Measurements from ENCODE around the gene ATP10D. TPM values are rescaled to one million over a fixed set of nuclear protein-coding genes. Genes with fewer than 3 reads are reported as not detected.

The ATP10D gene
- total and polyA plus RNA-seq, 2 donors (not counting 1 experiment from before 2014, with no cell fraction given) = 16.1 to 36.2 TPM

DNA sequence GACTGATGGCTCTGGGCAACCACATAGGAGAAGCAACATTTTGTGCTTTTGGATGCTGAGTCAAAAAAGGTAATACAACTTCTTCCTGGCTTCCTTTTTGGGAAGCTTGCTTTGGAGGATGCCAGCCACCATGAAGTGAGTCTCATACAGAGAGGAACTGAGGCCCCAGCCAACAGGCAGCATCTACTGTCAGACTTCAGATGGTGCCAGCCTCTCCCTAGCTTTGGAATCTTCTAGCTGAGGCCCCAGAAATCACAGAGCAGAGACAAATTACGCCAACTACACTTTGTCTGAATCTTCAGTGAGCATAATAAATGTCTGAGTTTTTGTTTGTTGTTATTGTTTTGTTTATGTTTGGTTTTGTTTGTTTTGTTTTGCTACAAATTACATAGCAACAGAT lies 136.1 kb downstream of the ATP10D start:
- no peak overlapping the region for H2AFZ ChIP-seq (ENCODE audit: insufficient read depth, low read depth, low read length, poor library complexity, severe bottlenecking)
- H3K36me3 ChIP-seq (replicated peaks in 1 of 2; ENCODE audit: control extremely low read depth in 1 of 2, control insufficient read depth in 1 of 2, extremely low read depth in 1 of 2, insufficient read depth in 2 of 2, low read length in 1 of 2) = no peaks in the 10 kb centered on the region
- Mint-ChIP-seq H3K9me3 (ENCODE audit: insufficient read depth) (peaks cover 3% of the 10 kb centered on the region), H3K27me3 (no peaks in the 10 kb centered on the region), H3K4me3 (no peak overlapping the region), H3K27ac (no peak overlapping the region), H3K4me1 (no peaks in the 10 kb centered on the region)
- TF ChIP-seq EZH2 (IDR thresholded peaks at IDR 0.05; ENCODE audit: borderline replicate concordance, insufficient read depth, low read depth, low read length, poor library complexity, severe bottlenecking) (no peak), CTCF (IDR thresholded peaks at IDR 0.05) (no peak)
- intact Hi-C loops (cut with micrococcal nuclease) = no loop called here
- H3K79me2 ChIP-seq (ENCODE audit: control insufficient read depth, insufficient read depth, low read length) = no peaks in the 10 kb centered on the region
- no peaks in the 10 kb centered on the region for H3K4me1 ChIP-seq (ENCODE audit: control insufficient read depth in 2 of 2, insufficient read depth in 2 of 2, low read length in 2 of 2)
- H3K4me2 ChIP-seq (replicated peaks; ENCODE audit: low read depth, low read length, poor library complexity, severe bottlenecking) = no peak overlapping the region
- ATAC-seq (ENCODE audit: low read depth) (no peak), DNase-seq (no peak)
- H3K9ac ChIP-seq (ENCODE audit: low read length) = no peak overlapping the region
- no peaks in the 10 kb centered on the region for H3K27me3 ChIP-seq (replicated peaks in 1 of 4; ENCODE audit: control extremely low read depth in 1 of 4, control insufficient read depth in 3 of 4, insufficient read depth in 4 of 4, low read length in 3 of 4)
- H3K27ac ChIP-seq (ENCODE audit: low read length in 2 of 2) = no peak overlapping the region
- ChIA-PET CTCF (interaction anchor here (0.7 kb wide), 2 partner anchors 9 to 12 kb away, joined by 3 read pairs; no protein-coding TSS in a partner anchor), POLR2A (no interaction called here)
- 100% methylated on average over 1 of the region's 1 CpG for WGBS (ENCODE audit: insufficient coverage)
- no peaks in the 10 kb centered on the region for H3K9me3 ChIP-seq (ENCODE audit: control extremely low read depth in 1 of 3, control insufficient read depth in 2 of 3, insufficient read depth in 1 of 3, low read length in 2 of 3)
- H3K4me3 ChIP-seq (ENCODE audit: control extremely low read depth in 1 of 5, extremely low read depth in 1 of 5, insufficient read depth in 1 of 5, low read depth in 2 of 5, low read length in 4 of 5) = no peak overlapping the region
- H4K20me1 ChIP-seq (ENCODE audit: control insufficient read depth, insufficient read depth, low read length, poor library complexity, severe bottlenecking) = no peaks in the 10 kb centered on the region

- H3K4me1 Mint-ChIP-seq = no peaks in the 10 kb centered on the region
- Histone ChIP-seq H3K27me3 (replicated peaks in 1 of 4; ENCODE audit: control extremely low read depth in 1 of 4, control insufficient read depth in 3 of 4, insufficient read depth in 4 of 4, low read length in 3 of 4) (no peaks in the 10 kb centered on the region), H2AFZ (ENCODE audit: insufficient read depth, low read depth, low read length, poor library complexity, severe bottlenecking) (no peak overlapping the region), H3K4me3 (ENCODE audit: control extremely low read depth in 1 of 5, extremely low read depth in 1 of 5, insufficient read depth in 1 of 5, low read depth in 2 of 5, low read length in 4 of 5) (no peak overlapping the region), H4K20me1 (ENCODE audit: control insufficient read depth, insufficient read depth, low read length, poor library complexity, severe bottlenecking) (no peaks in the 10 kb centered on the region), H3K36me3 (replicated peaks in 1 of 2; ENCODE audit: control extremely low read depth in 1 of 2, control insufficient read depth in 1 of 2, extremely low read depth in 1 of 2, insufficient read depth in 2 of 2, low read length in 1 of 2) (no peaks in the 10 kb centered on the region), H3K4me2 (replicated peaks; ENCODE audit: low read depth, low read length, poor library complexity, severe bottlenecking) (no peak overlapping the region), H3K27ac (ENCODE audit: low read length in 2 of 2) (no peak overlapping the region), H3K9me3 (ENCODE audit: control extremely low read depth in 1 of 3, control insufficient read depth in 2 of 3, insufficient read depth in 1 of 3, low read length in 2 of 3) (no peaks in the 10 kb centered on the region), H3K9ac (ENCODE audit: low read length) (no peak overlapping the region), H3K79me2 (ENCODE audit: control insufficient read depth, insufficient read depth, low read length) (no peaks in the 10 kb centered on the region), H3K4me1 (ENCODE audit: control insufficient read depth in 2 of 2, insufficient read depth in 2 of 2, low read length in 2 of 2) (no peaks in the 10 kb centered on the region)
- intact Hi-C loops (cut with micrococcal nuclease) = no loop called here
- DNase-seq (no peak), ATAC-seq (ENCODE audit: low read depth) (no peak)
- H3K4me3 Mint-ChIP-seq = no peak overlapping the region
- ChIA-PET POLR2A (no interaction called here), CTCF (no interaction called here)
- H3K9me3 Mint-ChIP-seq (ENCODE audit: insufficient read depth) = peaks cover 3% of the 10 kb centered on the region
- H3K27me3 Mint-ChIP-seq = no peaks in the 10 kb centered on the region
- no peak for TF ChIP-seq EZH2 (IDR thresholded peaks at IDR 0.05; ENCODE audit: borderline replicate concordance, insufficient read depth, low read depth, low read length, poor library complexity, severe bottlenecking)
- no peak for TF ChIP-seq CTCF (IDR thresholded peaks at IDR 0.05)
- H3K27ac Mint-ChIP-seq = no peak overlapping the region
These were observed 139.0 kb downstream of the ATP10D start for GRCh38 chr4:47624031-47624441.
